A549 (cell line): ENCODE measurements around the gene EXOSC1. TPM values are rescaled to one million over a fixed set of nuclear protein-coding genes. Genes with fewer than 3 reads are reported as not detected.

Source experiments
- ATAC-seq, 2 experiments: fragments of 200-7000 bp in 1 of 2; fragments of >200 bp in 1 of 2; cut with Nextera tagmentation in 1 of 2; cut with Tn5 transposase in 1 of 2; 3 replicates each; pipeline versions ENCODE4 v1.8.0 to v1.9.1; 2018 to 2020; ENCODE audit warnings: mild to moderate bottlenecking in 1 of 2, moderate library complexity in 1 of 2
- CTCF ChIA-PET: fragments of 300-600 bp; sonication (Branson Sonifier 250); formaldehyde crosslinking; extraction: SDS; loops from one replicate; lab custom pipeline; 2021; ENCODE audit warnings: antibody characterized with exemption, inconsistent platforms; lab: Yijun Ruan, JAX
- POLR2A ChIA-PET: fragments of 350-600 bp; formaldehyde crosslinking; extraction: SDS; loops from one replicate; lab custom pipeline; 2021; ENCODE audit warnings: antibody characterized with exemption, inconsistent platforms; lab: Yijun Ruan, JAX
- DNase-seq, 2 experiments: peaks; one replicate each; pipeline versions ENCODE4 v3.0.0 to v3.0.0-alpha.2; 2011 to 2016; ENCODE audit warnings: low read depth in 1 of 2, low spot score in 1 of 2
- FAIRE-seq: peaks from 2 replicates; lab custom pipeline; 2011; peaks lifted over from hg19 to GRCh38; lab: Jason Lieb, UNC
- H3K27ac ChIP-seq, 2 experiments: fragments of >200 bp; sonication (Bioruptor Twin); formaldehyde crosslinking; 3 replicates each; pipeline ENCODE4 v1.5.1; 2016 to 2017
- H3K4me1 ChIP-seq: fragments of >200 bp; sonication (Bioruptor Twin); formaldehyde crosslinking; 3 replicates; pipeline ENCODE4 v1.6.1; 2016
- H3K4me2 ChIP-seq: fragments of >200 bp; sonication (Bioruptor Twin); formaldehyde crosslinking; 3 replicates; pipeline ENCODE4 v1.6.1; 2016
- H3K4me3 ChIP-seq: fragments of >200 bp; sonication (Bioruptor Twin); formaldehyde crosslinking; 3 replicates; pipeline ENCODE4 v1.5.1; 2016
- H3K9me3 ChIP-seq: fragments of >200 bp; sonication (Bioruptor Twin); formaldehyde crosslinking; 3 replicates; pipeline ENCODE4 v1.6.1; 2016
- CBX2 ChIP-seq: fragments of 200-600 bp; sonication (generic); IDR thresholded peaks from 2 replicates; pipeline ENCODE4 v1.6.1; 2016; ENCODE audit warnings: low read depth, mild to moderate bottlenecking, borderline replicate concordance
- CHD4 ChIP-seq: fragments of 200-600 bp; sonication (generic); IDR thresholded peaks from 2 replicates; pipeline ENCODE4 v1.6.1; 2016; ENCODE audit warnings: antibody characterized with exemption, mild to moderate bottlenecking, borderline replicate concordance
- CTCF ChIP-seq: fragments of >200 bp; sonication (Bioruptor Twin); formaldehyde crosslinking; IDR thresholded peaks from 3 replicates; pipeline ENCODE4 v1.5.1; 2016
- E2F6 ChIP-seq: IDR thresholded peaks from 2 replicates; pipeline ENCODE4 v1.6.1; 2012; ENCODE audit warnings: low read depth, borderline replicate concordance
- ESRRA ChIP-seq: fragments of 150-350 bp; IDR thresholded peaks from 2 replicates; pipeline ENCODE4 v1.6.1; 2014; ENCODE audit warnings: mild to moderate bottlenecking, low read length, borderline replicate concordance
- FOSL2 ChIP-seq, 2 experiments: fragments of 450-650 bp in 1 of 2; fragments of >200 bp in 1 of 2; sonication (Bioruptor Twin) in 1 of 2; formaldehyde crosslinking; IDR thresholded peaks; 2 replicates each; pipeline versions ENCODE4 v1.5.0 to v1.6.1; 2016 to 2020; ENCODE audit warnings: mild to moderate bottlenecking in 1 of 2, moderate library complexity in 1 of 2
- HOXA7 ChIP-seq: fragments of 250-450 bp; sonication (Bioruptor Pico); IDR thresholded peaks from 2 replicates; pipeline ENCODE4 v1.5.0; 2020; ENCODE audit warnings: mild to moderate bottlenecking, moderate library complexity
- HOXB5 ChIP-seq: fragments of 250-450 bp; sonication (Bioruptor Pico); IDR thresholded peaks from 2 replicates; pipeline ENCODE4 v1.5.0; 2020; ENCODE audit warnings: mild to moderate bottlenecking, moderate library complexity
- NR3C1 ChIP-seq: fragments of >200 bp; sonication (Bioruptor Twin); formaldehyde crosslinking; IDR thresholded peaks from 3 replicates; pipeline ENCODE4 v1.6.1; 2017
- PBX3 ChIP-seq: IDR thresholded peaks from 2 replicates; pipeline ENCODE4 v1.6.1; 2012
- PHF8 ChIP-seq: fragments of 200-600 bp; sonication (generic); IDR thresholded peaks from 2 replicates; pipeline ENCODE4 v1.6.1; 2016; ENCODE audit warnings: low read depth, mild to moderate bottlenecking, antibody characterized with exemption, moderate library complexity, borderline replicate concordance
- RARB ChIP-seq: fragments of 250-450 bp; sonication (Bioruptor Pico); IDR thresholded peaks from 2 replicates; pipeline ENCODE4 v1.8.0; 2021; ENCODE audit warnings: mild to moderate bottlenecking, moderate library complexity
- REST ChIP-seq: fragments of 200-600 bp; sonication (generic); IDR thresholded peaks from 2 replicates; pipeline ENCODE4 v1.6.1; 2016; ENCODE audit warnings: antibody characterized with exemption, mild to moderate bottlenecking, moderate library complexity
- RNF2 ChIP-seq: fragments of 200-600 bp; sonication (generic); IDR thresholded peaks from 2 replicates; pipeline ENCODE4 v1.6.1; 2016; ENCODE audit warnings: low read depth, mild to moderate bottlenecking, antibody characterized with exemption, moderate library complexity, borderline replicate concordance
- SMC3 ChIP-seq: fragments of >200 bp; sonication (Bioruptor Twin); formaldehyde crosslinking; IDR thresholded peaks from 3 replicates; pipeline ENCODE4 v1.6.1; 2018; ENCODE audit warnings: inconsistent platforms
- TP53 ChIP-seq: fragments of 250-450 bp; sonication (Bioruptor Pico); IDR thresholded peaks from 2 replicates; pipeline ENCODE4 v1.5.0; 2021; ENCODE audit warnings: mild to moderate bottlenecking, moderate library complexity
- USF2 ChIP-seq: fragments of 450-650 bp; IDR thresholded peaks from 2 replicates; pipeline ENCODE4 v1.6.1; 2014; ENCODE audit warnings: antibody characterized with exemption
- ZFP36 ChIP-seq: fragments of 450-650 bp; IDR thresholded peaks from 2 replicates; pipeline ENCODE4 v1.6.1; 2014; ENCODE audit warnings: borderline replicate concordance; ENCODE audit not compliant: partially characterized antibody
- ZSCAN20 ChIP-seq: fragments of 250-450 bp; sonication (Bioruptor Pico); IDR thresholded peaks from 2 replicates; pipeline ENCODE4 v1.8.0; 2022; ENCODE audit warnings: mild to moderate bottlenecking, moderate library complexity
- WGBS: methylation state at CpG from one replicate; pipeline ENCODE4 v1.1.6; 2017; ENCODE audit errors: missing lambda C conversion rate; 5-methylcytosine and 5-hydroxymethylcytosine counted together
- polyA plus RNA-seq, 4 experiments: library from polyadenylated mRNA; depleted of rRNA in 3 of 4; stranded (reverse); fragments of >200 nt; fragmentation: RNase III in 1 of 4; extraction: RNeasy Plus Mini Kit Qiagen cat#74134 plus additional on column Dnase treatment in 1 of 4; gene quantifications; 2 replicates in 3 of 4; 3 replicates in 1 of 4; pipeline ENCODE4 v1.2.3, GENCODE V29; 2011 to 2017

EXOSC1 gene
- polyA plus RNA-seq, 2 of the 4 experiments (the other 2 are of a cell fraction) = 54.8 to 64.0 TPM

GRCh38 chr10:97451605-97452004 lies 5.8 kb upstream of the EXOSC1 start:
- CTCF ChIA-PET = interaction anchor here (2.0 to 6.9 kb wide), 2 partner anchors 10 to 14 kb away, joined by 8 to 58 read pairs; no protein-coding TSS in a partner anchor
- peaks cover 21% of the 10 kb centered on the region for H3K4me1 ChIP-seq
- DNase-seq = no peak
- TF ChIP-seq ZSCAN20 (CRISPR knock-in tag) (no peak), USF2 (no peak), FOSL2 (IDR thresholded peaks at IDR 0.05) (no peak), FOSL2 (CRISPR knock-in tag; IDR thresholded peaks at IDR 0.05) (no peak), RARB (no peak), CBX2 (no peak), NR3C1 (no peak), ZFP36 (no peak), HOXA7 (CRISPR knock-in tag) (no peak), PBX3 (no peak), SMC3 (no peak), ESRRA (no peak), CTCF (no peak), PHF8 (no peak), TP53 (CRISPR knock-in tag) (no peak)
- POLR2A ChIA-PET = no interaction called here
- no peak for FAIRE-seq
- H3K27ac ChIP-seq = no peak overlapping the region
- H3K9me3 ChIP-seq = no peaks in the 10 kb centered on the region
- 93% methylated on average over 15 of the region's 17 CpGs for WGBS
- no peak overlapping the region for H3K4me3 ChIP-seq
- no peak overlapping the region for H3K4me2 ChIP-seq
- ATAC-seq = no peak

- no peaks in the 10 kb centered on the region for H3K9me3 ChIP-seq
- no peak overlapping the region for H3K27ac ChIP-seq
- FAIRE-seq (no peak), ATAC-seq (no peak), DNase-seq (no peak)
- H3K4me1 ChIP-seq = peaks cover 21% of the 10 kb centered on the region
- no peak overlapping the region for H3K4me2 ChIP-seq
- ChIA-PET POLR2A (no interaction called here), CTCF (interaction anchor here (1.3 to 6.9 kb wide), 3 partner anchors 9 to 102 kb away, joined by 4 to 58 read pairs (median 6); no protein-coding TSS in a partner anchor)
- TF ChIP-seq RARB (no peak), REST (no peak), FOSL2 (IDR thresholded peaks at IDR 0.05) (no peak), FOSL2 (CRISPR knock-in tag; IDR thresholded peaks at IDR 0.05) (no peak), CHD4 (no peak), NR3C1 (no peak), RNF2 (no peak), HOXB5 (CRISPR knock-in tag) (no peak), USF2 (no peak), E2F6 (no peak)
- 77% methylated on average over 2 of the region's 2 CpGs for WGBS
- H3K4me3 ChIP-seq = no peak overlapping the region
These were observed 5.0 kb upstream of the EXOSC1 start for GRCh38 chr10:97450828-97451227.
